GM12873 (cell line): ENCODE measurements around the gene NDUFV1.

Experiments used
- TF ChIP-seq, protein P1 (sequence below): IDR thresholded peaks from 2 replicates; pipeline ENCODE4 v1.5.1; 2012; ENCODE audit warnings: low read depth, mild to moderate bottlenecking, moderate library complexity, low read length, control low read depth; ENCODE audit not compliant: insufficient read depth; ENCODE audit errors: missing control alignments

The NDUFV1 gene

DNA sequence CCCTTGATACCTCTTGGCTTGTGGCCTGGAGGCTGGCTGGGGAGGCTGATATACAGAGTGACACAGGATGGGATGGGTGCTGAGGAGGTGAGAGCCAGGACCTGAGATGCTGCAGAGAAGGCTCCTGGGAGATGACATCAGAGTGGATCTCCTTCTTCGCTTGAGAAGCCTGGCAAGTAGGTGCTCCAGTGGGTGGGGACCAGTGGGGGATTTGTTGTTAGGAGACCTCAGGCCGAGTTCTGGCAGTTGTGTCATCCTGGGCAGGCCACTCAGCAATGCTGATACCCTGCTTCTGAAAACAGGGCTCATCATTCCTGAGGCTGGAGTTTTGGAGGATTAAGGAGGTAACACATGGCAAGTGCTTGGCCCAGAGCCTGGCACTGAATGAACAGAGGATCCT is 1.9 kb upstream of the NDUFV1 start:
- TF ChIP-seq, protein P1, sequence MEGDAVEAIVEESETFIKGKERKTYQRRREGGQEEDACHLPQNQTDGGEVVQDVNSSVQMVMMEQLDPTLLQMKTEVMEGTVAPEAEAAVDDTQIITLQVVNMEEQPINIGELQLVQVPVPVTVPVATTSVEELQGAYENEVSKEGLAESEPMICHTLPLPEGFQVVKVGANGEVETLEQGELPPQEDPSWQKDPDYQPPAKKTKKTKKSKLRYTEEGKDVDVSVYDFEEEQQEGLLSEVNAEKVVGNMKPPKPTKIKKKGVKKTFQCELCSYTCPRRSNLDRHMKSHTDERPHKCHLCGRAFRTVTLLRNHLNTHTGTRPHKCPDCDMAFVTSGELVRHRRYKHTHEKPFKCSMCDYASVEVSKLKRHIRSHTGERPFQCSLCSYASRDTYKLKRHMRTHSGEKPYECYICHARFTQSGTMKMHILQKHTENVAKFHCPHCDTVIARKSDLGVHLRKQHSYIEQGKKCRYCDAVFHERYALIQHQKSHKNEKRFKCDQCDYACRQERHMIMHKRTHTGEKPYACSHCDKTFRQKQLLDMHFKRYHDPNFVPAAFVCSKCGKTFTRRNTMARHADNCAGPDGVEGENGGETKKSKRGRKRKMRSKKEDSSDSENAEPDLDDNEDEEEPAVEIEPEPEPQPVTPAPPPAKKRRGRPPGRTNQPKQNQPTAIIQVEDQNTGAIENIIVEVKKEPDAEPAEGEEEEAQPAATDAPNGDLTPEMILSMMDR, result no peak

DNA sequence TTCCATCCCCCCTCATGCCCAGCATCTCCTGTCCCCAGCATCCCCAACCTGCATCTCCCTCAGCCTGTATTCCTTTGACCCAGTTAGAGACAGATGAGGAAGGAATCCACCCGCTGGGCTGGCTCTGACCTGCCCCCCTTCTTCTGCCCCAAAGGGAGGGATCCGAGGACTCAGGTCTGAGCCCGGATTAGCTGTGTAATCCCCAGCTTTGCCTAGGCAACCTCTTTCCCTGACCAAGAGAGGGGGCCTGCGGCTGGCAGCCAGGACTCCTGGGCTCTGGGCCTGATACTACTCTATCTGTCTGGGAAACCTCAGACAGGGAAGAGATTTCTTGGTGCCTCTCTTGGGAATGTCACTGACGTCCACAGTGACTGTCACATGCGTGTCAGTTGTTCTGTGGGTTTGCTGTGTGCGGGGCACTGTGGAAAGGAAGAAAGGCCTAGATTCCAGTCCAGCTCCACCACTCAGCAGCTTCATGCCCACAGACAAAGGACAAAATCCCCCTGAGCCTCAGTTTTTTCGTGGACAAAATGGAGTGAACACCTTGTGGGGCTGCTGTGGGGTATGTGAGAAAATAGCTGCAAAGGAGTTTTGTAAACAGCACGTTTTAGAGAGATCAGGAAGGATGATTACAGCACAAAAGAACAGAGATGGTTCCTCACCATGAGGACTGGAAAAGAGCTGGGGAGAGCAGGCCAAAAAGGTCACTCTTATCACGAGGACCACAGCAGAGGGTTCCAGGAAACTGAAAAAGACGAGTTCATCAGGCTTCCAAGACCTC is 1.3 kb upstream of the NDUFV1 start:
- TF ChIP-seq, protein P1, result no peak

DNA sequence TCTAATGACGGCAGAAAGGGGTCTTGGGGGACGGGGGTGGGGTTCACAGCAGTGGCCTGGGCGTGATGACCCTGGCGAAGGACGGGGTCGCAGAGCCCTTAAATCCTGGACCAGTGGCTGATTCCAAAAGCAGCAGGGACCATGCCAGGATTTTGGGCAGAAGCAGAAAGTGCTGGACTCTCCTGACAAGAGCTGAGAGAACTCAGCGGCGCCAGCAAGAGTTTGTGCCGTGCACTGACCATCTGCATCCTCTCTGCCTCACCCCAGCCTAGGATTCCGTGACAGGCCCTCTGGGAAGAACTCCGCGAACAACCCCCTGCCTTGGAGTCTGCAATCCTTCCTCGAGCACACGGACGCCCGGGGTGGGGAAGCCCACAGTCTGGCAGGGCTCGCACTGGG is 644 bp upstream of the NDUFV1 start:
- TF ChIP-seq, protein P1, result no peak

DNA sequence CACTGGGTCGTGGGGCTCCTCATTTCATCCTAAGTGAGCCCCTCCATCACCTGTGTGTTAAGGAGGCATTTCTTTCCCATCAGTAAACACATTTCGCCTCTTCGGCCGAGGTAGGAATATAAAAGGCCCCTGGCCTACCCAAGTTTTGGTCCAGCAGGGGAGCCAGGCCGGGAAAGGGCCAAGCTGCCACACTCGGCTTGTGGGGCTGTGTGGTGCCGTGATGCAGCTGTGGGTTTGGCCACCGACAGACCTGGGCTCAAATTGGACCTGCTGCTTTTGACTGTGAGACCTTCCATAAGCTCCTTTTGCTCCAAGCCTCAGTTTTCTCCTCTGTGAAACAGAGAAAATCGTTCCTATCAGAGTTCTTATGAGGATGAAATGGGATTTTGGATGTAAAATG is 771 bp downstream of the NDUFV1 start:
- TF ChIP-seq, protein P1, result no peak

DNA sequence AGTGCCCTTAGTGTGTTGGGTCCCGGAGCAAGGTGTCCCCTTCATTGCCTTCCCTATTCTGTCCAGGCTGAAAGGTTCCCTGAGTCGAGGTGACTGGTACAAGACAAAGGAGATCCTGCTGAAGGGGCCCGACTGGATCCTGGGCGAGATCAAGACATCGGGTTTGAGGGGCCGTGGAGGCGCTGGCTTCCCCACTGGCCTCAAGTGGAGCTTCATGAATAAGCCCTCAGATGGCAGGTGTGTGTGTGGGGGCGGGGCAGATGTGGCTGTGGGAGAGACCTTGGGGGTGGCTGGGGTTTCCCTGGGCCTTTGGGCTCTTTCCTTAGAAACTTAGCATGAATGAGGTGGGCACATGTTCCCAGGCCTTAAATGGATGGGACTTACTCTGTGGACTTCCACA is 1.8 kb downstream of the NDUFV1 start:
- TF ChIP-seq, protein P1, result no peak

DNA sequence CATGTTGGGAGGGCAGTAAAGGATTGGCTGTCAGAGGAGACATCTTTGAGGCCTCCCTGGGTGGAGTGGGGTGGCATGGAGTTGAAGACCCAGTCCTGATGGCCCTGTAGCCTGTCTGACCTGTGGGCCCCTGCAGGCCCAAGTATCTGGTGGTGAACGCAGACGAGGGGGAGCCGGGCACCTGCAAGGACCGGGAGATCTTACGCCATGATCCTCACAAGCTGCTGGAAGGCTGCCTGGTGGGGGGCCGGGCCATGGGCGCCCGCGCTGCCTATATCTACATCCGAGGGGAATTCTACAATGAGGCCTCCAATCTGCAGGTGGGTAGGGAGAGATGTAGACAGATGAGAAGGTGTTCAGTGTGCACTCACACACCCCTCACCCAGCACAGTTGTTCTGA is 2.6 kb downstream of the NDUFV1 start:
- TF ChIP-seq, protein P1, result no peak

DNA sequence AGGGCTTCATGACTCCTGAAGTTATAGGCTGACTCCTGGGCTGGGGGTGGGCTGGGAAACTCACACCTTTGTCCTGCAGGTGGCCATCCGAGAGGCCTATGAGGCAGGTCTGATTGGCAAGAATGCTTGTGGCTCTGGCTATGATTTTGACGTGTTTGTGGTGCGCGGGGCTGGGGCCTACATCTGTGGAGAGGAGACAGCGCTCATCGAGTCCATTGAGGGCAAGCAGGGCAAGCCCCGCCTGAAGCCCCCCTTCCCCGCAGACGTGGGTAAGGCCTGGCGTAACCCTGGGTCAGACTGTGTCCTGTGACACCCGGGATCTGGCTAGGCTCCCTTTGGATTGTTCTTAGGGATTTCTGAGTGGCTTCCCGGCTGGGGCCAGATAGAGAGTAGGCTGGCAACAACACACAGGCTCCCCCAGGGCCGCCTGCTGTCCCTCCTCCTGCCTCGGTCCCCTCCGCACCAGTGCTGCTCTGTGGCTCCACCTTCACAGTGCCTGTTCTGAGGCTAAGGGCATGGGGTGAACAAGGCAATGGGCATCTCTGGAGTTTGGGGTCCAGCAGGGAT is 3.6 kb downstream of the NDUFV1 start:
- TF ChIP-seq, protein P1, result no peak
